GM19238 (cell line): ENCODE data around the gene SCYL2.
"Not testable (repeated sequence)": the region's sequence is repeated elsewhere in the genome, so short reads cannot be mapped to it uniquely, and the experiment has no call there.

ENCODE experiments used
- DNase-seq: peaks from one replicate; pipeline ENCODE4 v3.0.0; 2011; ENCODE audit warnings: low spot score; ENCODE audit not compliant: insufficient read length

SCYL2 gene

DNA sequence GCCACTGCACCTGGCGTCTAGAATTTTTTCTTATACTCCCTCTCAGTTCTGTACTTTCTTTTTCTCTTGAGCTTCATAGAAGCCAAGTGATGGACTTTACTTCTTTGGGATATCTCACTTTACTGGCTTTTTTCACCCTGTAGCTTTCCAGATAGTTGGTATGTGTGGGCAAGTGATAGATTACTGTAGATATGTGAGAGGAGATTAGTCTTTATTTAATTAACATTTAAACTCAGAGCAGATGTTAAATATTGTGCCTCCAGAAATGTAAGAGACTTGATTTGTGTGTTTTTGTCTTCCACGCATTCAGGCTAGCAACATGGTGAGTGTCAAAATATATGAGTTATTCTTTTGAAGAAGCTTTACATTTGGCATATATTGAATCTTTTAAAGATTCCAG is 50.4 kb downstream of the SCYL2 start:
- DNase-seq: no peak

DNA sequence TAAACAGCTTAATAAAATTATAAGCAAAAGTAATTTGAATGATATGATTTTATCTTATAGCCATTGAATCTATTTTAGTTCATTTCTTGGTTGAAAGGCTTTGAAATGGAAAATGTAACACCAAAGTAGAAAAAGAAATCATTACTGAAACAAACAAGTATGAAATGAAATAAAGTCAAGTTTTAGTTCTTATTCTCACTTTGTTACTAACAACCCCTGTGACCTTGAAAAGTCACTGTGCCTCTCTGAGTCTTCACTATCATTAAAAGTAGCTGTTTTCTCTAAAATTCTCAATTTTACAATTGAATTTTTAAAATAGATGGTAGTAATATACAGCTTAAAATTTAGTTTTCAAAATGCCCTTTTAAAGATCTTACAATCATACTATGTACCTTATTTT is 57.5 kb downstream of the SCYL2 start:
- DNase-seq: no peak

DNA sequence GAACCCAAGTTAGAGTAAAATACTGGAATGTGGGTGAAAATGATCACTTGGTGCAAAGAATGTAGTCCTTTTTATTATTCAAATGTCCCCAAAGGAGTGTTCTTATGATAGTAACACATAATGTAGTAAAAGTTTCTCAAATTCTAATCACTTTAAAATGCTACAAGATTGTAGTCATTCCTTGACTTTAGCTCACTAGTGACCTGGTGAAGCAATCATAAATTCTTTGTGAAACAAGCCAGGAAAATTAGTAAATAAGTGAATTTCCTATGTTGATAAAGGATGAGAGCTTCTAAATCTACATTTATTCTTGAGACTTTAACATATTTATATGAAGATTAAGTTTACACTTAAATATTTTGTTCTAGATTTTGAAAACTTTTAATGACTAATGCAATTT is 59.2 kb downstream of the SCYL2 start:
- no peak for DNase-seq

DNA sequence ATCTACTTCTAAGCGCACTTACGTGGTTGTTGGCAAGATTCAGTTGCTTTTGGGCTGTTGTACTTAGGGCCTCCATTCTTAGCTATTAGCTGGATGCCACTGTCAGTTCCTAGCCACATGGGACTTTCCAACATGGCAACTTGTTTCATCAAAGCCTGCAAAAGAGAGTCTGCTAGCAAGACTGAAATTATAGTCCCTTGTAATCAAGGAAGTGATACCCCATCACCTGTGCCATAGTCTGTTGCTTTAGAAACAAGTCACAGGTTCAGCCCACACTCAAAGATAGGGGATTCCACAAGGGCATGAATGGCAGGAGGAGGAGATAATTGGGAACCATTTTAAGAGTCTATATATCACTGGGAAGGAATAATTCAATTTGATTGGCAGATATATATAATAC is 62.8 kb downstream of the SCYL2 start:
- DNase-seq: no peak

DNA sequence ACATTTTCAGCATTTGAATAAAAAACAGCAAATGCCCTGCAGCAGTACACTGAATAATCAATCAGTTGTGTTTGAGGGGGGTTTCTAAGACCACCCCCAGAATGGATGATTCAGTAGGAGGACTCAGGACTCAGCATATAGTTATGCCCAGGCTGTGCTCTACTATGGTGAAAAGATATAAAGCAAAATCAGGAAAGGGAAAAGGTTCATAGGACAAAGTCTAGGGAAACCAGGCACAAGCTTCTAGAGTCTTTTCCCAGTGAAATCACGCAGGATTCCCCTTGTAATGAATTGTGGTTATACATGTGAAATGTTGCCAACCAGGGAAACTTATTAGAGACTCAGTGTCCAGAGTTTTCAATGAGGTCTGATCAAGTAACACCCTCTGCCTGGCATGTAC is 64.9 kb downstream of the SCYL2 start:
- no peak for DNase-seq

DNA sequence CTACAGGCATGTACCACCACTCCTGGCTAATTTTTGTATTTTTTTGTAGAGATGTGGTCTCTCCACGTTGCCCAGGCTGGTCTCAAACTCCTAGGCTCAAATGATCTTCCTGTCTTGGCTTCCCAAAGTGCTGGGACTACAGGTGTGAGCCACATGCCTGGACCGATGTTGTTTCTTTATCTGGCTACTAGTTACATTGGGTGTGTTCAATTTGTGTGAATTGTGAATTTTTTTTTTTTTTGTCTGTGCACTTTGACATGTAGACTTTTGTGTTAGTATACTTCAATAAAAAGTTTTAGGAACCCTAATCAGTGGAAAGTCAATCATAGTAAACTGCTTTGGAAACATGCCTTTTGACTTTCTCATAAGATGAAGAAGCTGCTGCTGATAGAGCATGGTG is 65.9 kb downstream of the SCYL2 start:
- no peak for DNase-seq

DNA sequence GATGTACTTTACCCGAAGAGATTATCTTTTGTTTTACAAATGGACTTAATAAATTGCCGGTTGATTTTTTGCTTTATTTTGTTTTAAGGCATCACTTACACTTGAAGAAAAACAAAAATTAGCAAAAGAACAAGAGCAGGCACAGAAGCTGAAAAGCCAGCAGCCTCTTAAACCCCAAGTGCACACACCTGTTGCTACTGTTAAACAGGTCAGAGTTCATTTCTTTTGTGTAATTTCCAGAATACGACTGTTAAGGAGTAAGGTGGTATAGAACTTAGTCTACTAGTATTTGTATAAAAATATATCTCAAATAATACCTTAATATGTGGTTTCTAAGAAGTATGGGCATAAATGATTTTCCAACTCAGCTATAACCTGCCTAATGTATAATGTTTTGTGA is 70.3 kb downstream of the SCYL2 start:
- DNase-seq: no peak

DNA sequence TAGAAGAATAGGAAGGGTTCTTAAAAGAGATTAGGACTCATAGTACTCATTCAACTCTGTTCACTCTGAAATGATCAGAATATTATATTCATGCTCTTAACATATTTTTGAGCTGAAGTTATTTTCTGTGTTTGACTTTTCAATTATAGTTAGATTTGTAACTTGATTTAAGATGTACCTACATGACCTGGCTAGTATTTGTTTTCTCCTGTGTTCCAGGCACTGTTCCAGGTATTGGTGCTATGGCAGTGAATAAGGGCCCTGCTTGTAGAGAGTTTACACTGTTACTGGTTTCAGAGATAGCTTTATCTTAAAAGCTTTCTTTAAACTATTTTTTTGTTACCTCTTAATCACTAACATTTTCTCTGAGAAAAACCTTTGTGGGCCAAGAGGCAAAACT is 70.8 kb downstream of the SCYL2 start:
- DNase-seq: no peak

DNA sequence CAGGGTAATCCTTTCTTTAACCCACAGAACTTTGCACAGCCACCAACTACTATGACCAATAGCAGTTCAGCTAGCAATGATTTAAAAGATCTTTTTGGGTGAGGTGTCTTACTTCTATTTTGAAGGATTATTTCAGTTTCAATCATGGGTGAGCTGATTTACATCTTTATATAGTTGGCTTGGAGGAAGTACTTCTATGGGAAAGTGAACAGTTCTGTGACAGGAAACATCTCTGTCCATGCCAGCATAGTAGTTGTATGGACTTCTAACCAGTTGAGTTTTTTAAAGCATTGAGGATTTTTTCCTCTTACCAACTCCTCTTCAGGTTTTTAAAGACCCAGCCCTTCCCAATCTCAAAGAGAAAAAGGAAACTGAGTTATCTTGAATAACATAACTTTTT is 72.1 kb downstream of the SCYL2 start:
- no peak for DNase-seq

DNA sequence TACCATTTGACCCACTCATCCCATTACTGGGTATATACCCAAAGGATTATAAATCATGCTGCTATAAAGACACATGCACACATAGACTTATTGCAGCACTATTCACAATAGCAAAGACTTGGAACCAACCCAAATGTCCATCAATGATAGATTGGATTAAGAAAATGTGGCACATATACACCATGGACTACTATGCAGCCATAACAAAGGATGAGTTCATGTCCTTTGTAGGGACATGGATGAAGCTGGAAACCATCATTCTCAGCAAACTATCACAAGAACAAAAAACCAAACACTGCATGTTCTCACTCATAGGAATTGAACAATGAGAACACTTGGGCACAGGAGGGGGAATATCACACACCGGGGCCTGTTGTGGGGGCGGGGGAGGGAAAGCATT is 75.9 kb downstream of the SCYL2 start:
- DNase-seq: not testable (repeated sequence)

DNA sequence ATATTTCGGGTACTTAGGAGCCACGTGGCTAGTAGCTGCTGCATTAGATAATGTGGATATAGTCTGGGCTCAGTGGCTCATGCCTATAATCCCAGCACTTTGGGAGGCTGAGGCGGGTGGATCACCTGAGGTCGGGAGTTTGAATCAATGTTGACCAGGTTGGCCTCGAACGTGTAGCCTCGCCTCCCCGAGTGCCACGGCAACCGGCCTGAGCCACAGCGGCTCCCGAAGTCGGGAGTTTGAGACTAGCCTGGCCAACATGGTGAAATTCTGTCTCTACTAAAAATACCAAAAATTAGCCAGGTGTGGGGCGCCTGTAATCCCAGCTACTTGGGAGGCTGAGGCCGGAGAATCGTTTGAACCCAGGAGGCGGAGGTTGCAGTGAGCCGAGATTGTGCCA is 77.4 kb downstream of the SCYL2 start:
- DNase-seq: not testable (repeated sequence)

DNA sequence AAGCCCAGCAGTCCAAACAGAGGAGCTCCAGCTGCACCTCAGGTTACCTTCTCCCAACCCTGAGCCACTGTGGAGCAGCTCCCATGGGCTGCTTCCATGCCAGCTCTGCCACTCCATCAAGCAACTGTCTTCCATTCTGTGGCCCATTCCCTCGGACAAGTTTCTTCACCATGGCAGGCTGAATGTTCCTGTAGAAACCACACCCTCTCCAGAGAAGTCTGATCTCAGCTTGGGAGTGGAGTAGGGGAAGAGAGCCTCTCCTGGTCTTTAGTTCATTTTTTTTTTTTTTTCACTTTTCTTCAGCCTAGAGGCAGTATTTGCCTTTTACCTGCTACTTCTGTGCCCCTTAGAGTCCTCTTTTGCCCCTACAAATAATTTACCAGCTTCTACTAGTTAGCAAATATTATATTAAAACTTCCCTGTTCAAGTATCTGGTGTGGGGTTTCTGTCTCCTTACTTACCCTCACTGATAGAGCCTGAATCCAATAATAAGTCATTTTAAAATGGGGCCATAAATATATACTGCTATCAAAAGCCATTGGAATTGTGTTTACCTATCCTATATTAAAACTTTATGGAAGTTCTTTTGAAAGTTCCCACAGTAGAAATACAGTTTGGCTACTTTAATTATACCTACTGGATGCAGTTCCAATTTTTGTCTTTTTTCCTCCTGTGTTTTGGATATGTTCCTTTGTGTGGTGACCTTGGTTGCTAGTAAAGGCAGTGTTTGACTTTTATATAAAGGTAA is 78.2 kb downstream of the SCYL2 start:
- no peak for DNase-seq

DNA sequence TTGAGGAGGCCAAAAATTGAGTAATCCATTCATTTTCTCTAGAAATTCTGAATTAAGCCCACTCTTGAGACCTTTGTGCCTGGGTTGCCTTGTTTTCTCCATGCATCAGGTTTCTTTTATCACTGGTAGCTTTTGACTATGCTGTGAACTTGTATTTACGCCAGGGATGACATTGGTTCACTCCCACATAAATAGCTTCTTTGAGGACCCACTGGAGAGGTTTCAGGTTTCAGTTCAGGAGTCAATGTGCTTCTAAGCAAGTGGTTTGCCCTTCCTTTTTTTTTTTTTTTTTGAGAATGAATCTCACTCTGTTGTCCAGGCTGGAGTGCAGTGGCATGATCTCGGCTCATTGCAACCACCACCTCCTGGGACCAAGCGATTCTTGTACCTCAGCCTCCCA is 79.7 kb downstream of the SCYL2 start:
- DNase-seq: no peak

DNA sequence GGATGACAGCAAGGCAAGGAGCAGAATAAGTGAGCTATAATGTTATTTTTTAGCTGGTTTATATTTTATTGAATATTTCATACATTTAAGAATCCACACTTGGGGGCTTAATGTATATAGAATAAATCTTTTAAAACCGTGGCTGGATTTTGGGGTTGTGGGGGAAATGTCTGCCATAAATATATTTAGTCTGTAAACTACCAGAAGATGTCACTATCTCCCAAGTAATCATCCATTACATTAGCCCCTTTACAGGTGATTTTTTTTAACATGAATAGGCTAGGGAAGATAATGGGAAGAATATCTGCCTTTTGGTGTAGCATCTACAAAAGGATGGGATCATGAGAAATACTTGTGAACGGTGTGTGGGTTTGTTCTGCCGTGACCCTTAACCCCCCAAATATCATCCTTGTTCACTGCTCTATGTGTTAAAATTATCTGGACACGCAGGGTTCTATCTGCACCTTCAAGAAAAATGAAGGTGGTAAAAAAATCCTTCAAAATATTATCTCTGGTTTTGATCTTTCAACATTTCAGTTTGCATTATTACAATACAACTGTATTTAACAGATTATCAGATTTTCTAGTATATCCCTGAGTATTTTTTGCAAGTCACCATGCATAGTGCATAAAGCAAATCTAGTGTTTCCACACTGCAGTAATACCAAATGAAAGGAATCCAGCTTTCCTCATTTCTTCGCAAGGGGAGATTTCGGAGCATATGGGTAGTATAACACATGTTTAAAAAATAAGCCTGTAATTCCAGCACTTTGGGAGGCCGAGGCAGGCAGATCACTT is 81.9 kb downstream of the SCYL2 start:
- DNase-seq: no peak

DNA sequence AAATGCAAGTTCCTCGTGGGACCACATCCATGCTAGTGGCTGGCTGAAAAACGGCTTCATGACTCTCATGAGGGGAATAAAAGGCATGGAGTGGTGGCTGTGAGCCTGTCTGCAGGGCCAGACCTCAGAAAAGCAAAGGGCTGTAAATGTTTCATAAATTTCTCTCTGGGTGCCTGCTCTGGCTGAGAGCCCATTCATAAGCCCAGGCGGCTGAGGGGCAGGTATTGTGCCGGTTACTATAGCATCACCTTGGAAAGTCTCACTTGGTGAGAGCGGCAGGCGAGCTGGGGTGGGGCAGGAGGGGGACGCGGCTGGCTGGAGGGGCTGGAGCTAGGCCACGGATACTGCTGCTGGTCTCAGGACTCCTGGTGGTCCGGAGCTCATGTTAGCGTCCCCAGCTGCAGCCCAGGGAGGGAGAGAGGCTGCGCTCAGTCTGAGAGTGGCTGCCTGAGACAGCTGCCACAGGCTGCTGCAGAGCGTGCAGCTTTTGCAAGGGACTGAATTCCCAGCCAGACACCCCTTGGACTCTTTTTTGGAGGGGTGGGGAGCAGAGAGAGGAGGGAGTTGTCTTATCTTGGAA is 89.8 kb downstream of the SCYL2 start, which contains the start of gene SLC17A8:
TSS of gene SLC17A8 (plus strand) at position 431 of the 580 bp plus-strand sequence. CDS start 318 bp downstream, outside the sequence.
- DNase-seq: no peak

DNA sequence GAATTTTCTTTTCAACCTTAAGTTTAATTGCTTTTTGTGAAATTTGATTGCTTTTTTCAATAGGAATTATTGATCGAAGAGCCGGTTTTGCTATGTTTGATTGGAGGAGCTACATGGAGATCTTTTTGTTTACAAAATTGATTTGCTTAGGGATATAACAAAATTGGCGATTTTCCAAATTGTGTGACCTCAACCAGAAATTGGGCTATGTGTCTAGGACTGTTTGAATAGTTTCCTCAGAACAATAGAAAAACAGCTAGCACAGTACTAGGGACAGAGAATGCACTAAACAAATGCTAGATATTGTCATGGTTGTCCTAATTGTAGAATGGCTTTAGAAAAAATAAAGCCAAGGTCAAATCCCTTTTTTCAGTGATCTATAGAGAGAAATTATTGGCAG is 92.3 kb downstream of the SCYL2 start:
- no peak for DNase-seq

DNA sequence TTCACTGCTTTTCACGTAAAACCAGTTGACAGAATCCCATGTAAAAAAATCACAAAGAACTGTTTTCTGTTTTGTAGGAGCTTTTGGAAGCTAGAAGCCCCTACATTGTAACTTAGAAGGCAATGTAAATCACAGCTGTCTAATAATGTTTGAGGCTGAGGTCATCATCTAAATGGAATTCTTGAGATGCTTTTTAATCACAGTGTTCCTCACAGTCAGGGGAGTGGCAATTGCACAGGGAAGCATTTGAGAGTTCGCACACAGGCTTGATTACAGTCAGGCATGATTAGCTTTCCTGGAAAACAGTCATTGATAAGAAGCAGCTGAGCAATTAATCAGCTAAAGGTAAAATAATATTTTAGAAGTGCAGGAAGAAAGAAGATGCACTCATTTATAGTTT is 92.8 kb downstream of the SCYL2 start:
- DNase-seq: no peak

DNA sequence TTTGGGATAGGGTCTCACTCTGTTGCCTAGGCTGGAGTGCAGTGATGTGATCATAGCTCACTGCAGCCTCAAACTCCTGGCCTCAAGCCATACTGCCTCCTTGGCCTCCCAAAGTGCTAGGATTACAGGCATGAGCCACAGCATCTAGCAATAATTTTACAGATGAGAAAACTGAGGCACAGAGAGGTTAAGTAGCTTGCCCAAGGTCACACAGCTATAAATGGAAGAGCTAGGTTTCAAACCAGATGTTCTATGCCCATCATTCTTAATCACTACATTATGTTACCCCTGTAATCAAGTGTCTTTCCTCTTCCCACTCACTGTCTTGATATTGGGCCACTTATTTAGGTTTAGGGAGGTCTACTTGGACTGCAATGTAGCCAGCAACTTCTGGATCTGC is 93.5 kb downstream of the SCYL2 start:
- DNase-seq: no peak

DNA sequence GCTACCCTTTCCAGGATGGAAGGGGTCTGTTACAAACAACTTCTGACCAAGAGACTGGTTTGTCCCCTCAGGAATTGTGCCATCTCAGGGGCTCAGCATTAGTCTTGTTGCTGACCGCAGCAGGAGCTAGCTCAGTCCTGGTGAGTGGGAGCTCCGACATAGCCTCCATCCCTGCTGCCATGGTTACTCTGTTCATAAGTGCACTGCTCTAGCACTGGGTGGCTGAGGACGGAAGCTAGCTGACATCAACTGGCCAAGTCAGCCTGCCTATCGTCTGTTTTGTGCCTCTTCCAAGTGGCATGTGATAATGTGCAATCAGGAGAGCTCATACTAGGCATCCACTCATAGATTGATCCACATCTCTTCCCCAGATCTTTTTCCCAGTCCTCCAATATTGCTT is 97.3 kb downstream of the SCYL2 start:
- DNase-seq: no peak

DNA sequence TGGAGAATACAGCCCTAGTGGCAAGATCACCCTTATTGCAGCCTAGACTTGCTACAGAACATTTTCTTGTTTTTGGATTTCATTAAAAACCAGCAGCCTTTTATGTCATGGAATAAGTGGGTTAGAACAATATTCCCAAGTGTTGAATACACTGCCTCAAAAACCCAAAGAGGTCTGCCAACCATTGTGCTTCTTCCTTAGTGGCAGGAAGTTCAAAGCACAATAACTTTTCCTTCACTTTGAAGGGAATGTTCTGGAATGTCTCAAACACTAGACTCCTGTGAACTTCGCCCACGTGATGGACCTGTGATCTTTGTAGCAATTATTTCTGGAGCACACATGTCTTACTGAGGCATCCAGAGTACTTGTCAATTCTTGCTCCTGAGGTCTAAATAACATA is 98.4 kb downstream of the SCYL2 start:
- no peak for DNase-seq

DNA sequence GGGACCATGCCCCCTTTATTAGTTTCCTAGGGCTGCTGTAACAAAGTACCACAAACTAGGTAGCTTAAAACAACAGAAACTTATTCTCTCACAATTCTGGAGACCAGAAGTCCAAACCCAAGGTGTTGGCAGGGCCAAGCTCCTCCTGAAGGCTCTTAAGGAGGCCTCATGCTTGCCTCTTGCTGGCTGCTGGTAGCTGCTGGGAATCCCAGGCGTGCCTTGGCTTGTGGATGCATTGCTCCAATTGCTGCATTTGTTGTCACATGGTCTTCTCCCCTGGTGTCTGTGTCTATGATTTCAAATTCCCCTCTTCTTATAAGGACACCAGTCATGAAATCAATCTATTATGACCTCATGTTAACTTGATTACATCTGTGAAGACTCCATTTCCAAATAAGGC is 101.1 kb downstream of the SCYL2 start:
- no peak for DNase-seq

DNA sequence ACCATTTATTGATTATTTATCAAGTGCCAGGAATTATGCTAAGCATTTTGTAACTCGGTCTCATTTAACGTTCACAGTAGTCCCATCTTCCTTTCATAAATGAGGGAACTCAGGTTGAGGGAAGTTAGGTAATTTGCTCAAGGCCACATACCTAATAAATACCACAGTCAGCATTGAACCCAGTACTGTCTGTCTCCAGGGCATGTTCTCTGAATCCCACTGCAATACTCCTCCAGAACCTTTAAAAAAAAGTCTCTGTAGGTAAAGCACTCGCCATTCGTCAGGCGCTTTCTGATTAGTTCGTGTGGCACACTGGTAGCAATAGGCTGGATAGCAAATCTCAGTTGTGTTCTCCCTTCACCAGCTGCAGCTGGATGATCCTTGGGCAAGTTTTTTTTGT is 104.2 kb downstream of the SCYL2 start:
- no peak for DNase-seq
